HepG2 (cell line): ENCODE data around the gene EPN2. TPM values are rescaled to one million over a fixed set of nuclear protein-coding genes. Genes with fewer than 3 reads are reported as not detected.
A peak's percentile ranks its signal among the peaks of the same experiment; 100 is the strongest.

ENCODE experiments used
- ARNTL ChIP-seq: sonication (generic); formaldehyde crosslinking; IDR thresholded peaks from 2 replicates; pipeline ENCODE4 v1.4.0; 2020; ENCODE audit warnings: mild to moderate bottlenecking, missing genetic modification reagents
- IRF9 ChIP-seq: sonication (generic); formaldehyde crosslinking; IDR thresholded peaks from 2 replicates; pipeline ENCODE4 v1.8.0; 2022; ENCODE audit warnings: missing genetic modification reagents, mild to moderate bottlenecking, borderline replicate concordance
- PAXIP1 ChIP-seq: sonication (generic); formaldehyde crosslinking; conservative IDR thresholded peaks from 2 replicates; pipeline ENCODE4 v1.4.0; 2020; ENCODE audit warnings: mild to moderate bottlenecking, missing genetic modification reagents, moderate library complexity
- PCBP1 ChIP-seq: fragments of 200-400 bp; formaldehyde crosslinking; IDR thresholded peaks from 2 replicates; pipeline ENCODE4 v1.6.1; 2017; ENCODE audit warnings: mild to moderate bottlenecking, low read depth, low read length, borderline replicate concordance
- RARA ChIP-seq: IDR thresholded peaks from 2 replicates; pipeline ENCODE4 v1.6.1; 2016; ENCODE audit warnings: missing genetic modification reagents, missing compliant biosample characterization
- ZHX1 ChIP-seq: sonication (generic); formaldehyde crosslinking; IDR thresholded peaks from 2 replicates; pipeline ENCODE4 v1.8.1; 2022; ENCODE audit warnings: low read depth, mild to moderate bottlenecking, missing genetic modification reagents
- polyA plus RNA-seq, 8 experiments: library from polyadenylated mRNA; depleted of rRNA in 3 of 8; stranded (reverse) in 7 of 8; unstranded in 1 of 8; fragments of >200 nt; fragmentation: Illumina TruSeq in 4 of 8; extraction: Trizol in 4 of 8; gene quantifications; 2 replicates each; pipeline versions ENCODE4 v1.2.1 to v1.2.3, GENCODE V29; 2011 to 2016; ENCODE audit warnings: low read depth in 4 of 8, missing spikeins in 1 of 8, mixed read lengths in 1 of 8; ENCODE audit not compliant: insufficient read depth in 1 of 8
- total RNA-seq, 5 experiments: library from RNA; depleted of rRNA; stranded (reverse); fragments of >200 nt; fragmentation: Illumina TruSeq; extraction: Trizol; gene quantifications; 2 replicates each; pipeline ENCODE4 v1.2.3, GENCODE V29; 2016; ENCODE audit warnings: low read depth in 1 of 5
- TF ChIP-seq, protein P1 (sequence below): sonication (generic); formaldehyde crosslinking; IDR thresholded peaks from 2 replicates; pipeline ENCODE4 v1.8.0; 2022; ENCODE audit warnings: missing genetic modification reagents, mild to moderate bottlenecking, moderate library complexity, borderline replicate concordance
- TF ChIP-seq, protein P2 (sequence below): sonication (generic); formaldehyde crosslinking; IDR thresholded peaks from 2 replicates; pipeline ENCODE4 v1.5.1; 2020; ENCODE audit warnings: mild to moderate bottlenecking, moderate library complexity, missing genetic modification reagents
- TF ChIP-seq, protein P3 (sequence below): sonication (generic); formaldehyde crosslinking; IDR thresholded peaks from 2 replicates; pipeline ENCODE4 v1.4.0; 2020; ENCODE audit warnings: missing genetic modification reagents, borderline replicate concordance

EPN2 gene
- total and polyA plus RNA-seq, 2 of the 13 experiments (the other 11 are each of a cell fraction or from before 2014, with no cell fraction given): 7.8 to 19.2 TPM

DNA sequence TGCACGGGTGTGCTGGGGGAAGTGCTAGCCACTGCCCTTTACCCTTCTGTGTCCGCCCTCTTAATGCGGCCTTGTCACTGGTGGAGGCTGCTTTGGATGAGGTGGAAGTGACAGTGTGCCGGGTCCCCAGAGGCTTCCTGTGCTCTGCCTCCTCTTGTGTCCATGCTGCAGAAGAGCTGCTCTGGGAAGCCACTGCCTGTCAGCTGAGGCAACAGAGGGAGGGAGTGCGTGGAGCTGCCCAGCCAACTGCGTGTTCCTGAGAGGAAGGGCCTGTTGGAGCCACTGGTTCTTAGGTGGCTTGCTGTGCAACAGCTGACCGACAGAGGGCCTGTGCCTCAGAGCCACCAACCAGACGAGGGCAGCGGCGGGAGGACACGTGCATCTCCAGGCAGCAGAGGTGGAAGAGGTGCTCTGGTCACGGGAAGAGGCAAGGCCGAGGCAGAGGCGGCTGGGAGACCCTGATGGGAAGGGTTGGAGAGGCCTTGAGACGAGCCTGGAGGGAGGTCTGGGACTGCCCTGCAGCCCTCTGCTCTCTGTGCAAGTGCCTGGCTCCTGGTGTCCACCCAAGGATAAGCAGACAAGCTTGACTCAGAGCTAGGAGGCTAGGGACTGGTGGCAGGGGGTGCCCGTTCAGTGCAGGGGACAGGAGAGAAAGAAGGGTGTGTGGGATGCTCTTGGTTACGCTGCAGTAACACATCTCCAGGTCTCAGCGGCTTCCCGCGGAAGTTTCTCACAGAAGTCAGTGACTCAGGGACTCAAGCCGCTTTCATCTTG is 100.0 kb downstream of the EPN2 start (continued):
- TF ChIP-seq IRF9 (CRISPR knock-in tag) (peak; percentile 95), PCBP1 (no peak), ARNTL (CRISPR knock-in tag) (peak; percentile 74; the same call in 1 of the 2 replicates), ZHX1 (CRISPR knock-in tag) (peak; percentile 86; the same call in 1 of the 2 replicates), PAXIP1 (CRISPR knock-in tag) (no peak), RARA (CRISPR knock-in tag) (peak; percentile 52)
- TF ChIP-seq, protein P1, sequence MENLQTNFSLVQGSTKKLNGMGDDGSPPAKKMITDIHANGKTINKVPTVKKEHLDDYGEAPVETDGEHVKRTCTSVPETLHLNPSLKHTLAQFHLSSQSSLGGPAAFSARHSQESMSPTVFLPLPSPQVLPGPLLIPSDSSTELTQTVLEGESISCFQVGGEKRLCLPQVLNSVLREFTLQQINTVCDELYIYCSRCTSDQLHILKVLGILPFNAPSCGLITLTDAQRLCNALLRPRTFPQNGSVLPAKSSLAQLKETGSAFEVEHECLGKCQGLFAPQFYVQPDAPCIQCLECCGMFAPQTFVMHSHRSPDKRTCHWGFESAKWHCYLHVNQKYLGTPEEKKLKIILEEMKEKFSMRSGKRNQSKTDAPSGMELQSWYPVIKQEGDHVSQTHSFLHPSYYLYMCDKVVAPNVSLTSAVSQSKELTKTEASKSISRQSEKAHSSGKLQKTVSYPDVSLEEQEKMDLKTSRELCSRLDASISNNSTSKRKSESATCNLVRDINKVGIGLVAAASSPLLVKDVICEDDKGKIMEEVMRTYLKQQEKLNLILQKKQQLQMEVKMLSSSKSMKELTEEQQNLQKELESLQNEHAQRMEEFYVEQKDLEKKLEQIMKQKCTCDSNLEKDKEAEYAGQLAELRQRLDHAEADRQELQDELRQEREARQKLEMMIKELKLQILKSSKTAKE (CRISPR knock-in tag): no peak
- TF ChIP-seq, protein P2, sequence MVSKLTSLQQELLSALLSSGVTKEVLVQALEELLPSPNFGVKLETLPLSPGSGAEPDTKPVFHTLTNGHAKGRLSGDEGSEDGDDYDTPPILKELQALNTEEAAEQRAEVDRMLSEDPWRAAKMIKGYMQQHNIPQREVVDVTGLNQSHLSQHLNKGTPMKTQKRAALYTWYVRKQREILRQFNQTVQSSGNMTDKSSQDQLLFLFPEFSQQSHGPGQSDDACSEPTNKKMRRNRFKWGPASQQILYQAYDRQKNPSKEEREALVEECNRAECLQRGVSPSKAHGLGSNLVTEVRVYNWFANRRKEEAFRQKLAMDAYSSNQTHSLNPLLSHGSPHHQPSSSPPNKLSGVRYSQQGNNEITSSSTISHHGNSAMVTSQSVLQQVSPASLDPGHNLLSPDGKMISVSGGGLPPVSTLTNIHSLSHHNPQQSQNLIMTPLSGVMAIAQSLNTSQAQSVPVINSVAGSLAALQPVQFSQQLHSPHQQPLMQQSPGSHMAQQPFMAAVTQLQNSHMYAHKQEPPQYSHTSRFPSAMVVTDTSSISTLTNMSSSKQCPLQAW (CRISPR knock-in tag): peak; percentile 68
- TF ChIP-seq, protein P3, sequence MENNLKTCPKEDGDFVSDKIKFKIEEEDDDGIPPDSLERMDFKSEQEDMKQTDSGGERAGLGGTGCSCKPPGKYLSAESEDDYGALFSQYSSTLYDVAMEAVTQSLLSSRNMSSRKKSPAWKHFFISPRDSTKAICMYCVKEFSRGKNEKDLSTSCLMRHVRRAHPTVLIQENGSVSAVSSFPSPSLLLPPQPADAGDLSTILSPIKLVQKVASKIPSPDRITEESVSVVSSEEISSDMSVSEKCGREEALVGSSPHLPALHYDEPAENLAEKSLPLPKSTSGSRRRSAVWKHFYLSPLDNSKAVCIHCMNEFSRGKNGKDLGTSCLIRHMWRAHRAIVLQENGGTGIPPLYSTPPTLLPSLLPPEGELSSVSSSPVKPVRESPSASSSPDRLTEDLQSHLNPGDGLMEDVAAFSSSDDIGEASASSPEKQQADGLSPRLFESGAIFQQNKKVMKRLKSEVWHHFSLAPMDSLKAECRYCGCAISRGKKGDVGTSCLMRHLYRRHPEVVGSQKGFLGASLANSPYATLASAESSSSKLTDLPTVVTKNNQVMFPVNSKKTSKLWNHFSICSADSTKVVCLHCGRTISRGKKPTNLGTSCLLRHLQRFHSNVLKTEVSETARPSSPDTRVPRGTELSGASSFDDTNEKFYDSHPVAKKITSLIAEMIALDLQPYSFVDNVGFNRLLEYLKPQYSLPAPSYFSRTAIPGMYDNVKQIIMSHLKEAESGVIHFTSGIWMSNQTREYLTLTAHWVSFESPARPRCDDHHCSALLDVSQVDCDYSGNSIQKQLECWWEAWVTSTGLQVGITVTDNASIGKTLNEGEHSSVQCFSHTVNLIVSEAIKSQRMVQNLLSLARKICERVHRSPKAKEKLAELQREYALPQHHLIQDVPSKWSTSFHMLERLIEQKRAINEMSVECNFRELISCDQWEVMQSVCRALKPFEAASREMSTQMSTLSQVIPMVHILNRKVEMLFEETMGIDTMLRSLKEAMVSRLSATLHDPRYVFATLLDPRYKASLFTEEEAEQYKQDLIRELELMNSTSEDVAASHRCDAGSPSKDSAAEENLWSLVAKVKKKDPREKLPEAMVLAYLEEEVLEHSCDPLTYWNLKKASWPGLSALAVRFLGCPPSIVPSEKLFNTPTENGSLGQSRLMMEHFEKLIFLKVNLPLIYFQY (CRISPR knock-in tag): no peak
